NCI-H774 (cell line): ENCODE measurements around the gene SLC5A3.

Source experiments
- DNase-seq: peaks from one replicate; lab custom pipeline; 2025; lab: John Stamatoyannopoulos, UW

Gene SLC5A3

DNA sequence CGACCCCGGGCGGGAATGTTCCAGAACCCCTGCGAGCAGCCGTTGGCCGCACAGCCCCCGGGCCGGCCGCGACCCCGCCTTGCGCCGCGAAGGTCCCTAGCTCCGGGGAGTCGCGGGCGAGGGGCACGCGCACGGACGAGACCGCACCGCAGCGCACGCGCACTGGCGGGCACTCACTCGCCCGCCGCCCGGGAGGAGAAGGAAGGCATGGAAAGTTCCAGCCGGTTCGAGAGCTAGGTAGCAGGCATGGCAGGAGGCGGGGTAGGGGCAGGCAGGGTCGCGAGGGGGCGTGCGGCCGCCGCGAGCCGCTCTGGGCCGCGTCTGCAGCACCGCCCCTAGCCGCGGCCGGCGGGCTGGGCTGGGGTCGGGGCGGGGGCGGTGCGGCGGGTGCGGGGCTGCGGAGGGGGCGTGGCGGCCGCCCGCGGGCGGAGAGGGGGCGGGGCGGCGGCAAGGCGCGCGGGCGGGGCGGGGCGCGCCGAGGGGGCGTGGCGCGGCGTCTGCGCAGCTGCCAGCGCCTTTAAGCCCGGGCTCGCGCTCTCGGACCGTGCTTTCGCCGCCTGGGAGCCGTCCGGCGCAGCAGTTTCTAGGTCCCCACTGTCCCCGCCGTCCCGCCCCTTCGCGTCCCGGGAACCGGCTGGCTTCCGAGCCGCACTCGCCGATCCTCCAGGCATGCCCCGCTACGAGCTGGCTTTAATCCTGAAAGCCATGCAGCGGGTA, at the start of gene SLC5A3, which contains the start of gene MRPS6:
TSS of gene SLC5A3 (plus strand) at position 547 of the 717 bp plus-strand sequence. CDS start 21,621 bp downstream, outside the sequence.
TSS of gene MRPS6 (plus strand) at position 547 of the 717 bp plus-strand sequence. CDS start at position 670, 123 bp downstream.
- DNase-seq: peak; percentile 82

DNA sequence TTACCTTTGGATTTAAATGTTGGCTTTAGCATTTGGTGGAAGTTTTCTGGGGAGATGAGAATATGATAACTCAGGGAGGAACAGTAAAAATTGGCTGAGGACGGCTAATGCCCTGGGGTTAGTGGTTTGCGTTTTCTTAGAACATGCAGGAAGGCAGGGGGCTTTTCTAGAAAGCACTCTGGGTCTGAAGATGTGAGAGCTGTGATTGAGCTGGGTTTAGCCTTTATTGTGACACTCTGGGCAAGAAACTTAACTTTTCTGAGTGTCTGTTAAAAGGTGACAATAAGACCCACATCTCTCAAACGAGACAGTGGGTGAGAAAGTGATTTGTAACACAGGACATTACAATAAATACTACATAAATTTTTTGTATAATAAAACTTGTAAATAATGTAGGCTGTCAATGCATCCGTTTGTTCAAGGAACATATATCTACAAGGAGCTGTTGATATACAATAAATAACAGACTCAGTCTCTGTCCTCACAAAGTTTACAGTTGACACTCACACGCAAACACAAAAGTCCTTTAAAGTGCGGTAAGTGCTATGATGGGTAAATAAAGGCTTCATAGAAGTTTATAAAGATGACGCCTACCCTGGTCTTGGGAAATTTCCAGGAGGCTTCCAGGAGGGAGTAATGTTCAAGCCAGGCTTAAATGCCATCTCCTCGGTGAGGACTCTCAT, 49.5 kb upstream of the SLC5A3 start:
- DNase-seq: no peak

DNA sequence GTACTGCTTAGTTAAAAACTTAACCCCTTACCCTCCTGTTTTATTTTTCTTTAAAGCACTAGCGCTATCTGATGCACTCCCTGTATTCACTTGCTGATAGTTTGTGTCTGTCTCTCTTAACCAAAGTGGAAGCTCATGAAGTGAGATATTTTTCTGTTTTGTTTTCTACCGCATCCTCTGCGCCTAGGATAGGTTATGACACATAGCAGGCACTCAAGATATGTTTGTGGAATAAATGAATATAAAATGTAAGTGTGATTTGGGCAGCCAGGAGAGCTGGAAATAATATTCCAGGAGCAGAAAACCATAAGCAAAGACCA, 49.0 kb upstream of the SLC5A3 start:
- DNase-seq: no peak

DNA sequence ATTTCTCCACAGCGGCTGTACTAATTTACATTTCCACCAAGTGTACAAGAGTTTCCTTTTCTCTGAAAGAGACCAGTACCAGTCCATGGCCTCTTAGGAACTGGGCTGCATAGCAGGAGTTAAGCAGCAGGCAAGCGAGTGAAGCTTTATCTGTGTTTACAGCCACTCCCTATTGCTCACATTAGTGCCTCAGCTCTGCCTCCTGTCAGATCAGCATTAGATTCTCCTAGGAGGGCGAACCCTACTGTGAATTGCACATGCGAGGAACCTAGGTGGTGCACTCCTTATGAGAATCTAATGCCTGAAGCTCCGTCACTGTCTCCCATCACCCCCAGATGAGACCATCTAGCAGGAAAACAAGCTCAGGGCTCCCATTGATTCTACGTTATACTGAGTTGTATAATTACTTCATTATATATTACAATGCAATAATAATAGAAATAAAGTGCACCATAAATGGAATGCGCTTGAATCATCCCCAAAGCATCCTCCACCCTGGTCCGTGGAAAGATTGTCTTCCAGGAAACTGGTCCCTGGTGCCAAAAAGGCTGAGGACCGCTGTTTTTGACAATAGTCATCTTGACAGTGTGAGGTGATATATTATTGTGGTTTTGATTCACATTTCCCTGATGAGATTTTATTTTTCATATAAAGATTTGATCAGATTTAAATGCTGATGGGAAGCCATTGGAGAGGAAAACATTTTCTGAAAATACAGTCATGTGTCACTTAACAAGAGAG, 45.5 kb upstream of the SLC5A3 start:
- no peak for DNase-seq

DNA sequence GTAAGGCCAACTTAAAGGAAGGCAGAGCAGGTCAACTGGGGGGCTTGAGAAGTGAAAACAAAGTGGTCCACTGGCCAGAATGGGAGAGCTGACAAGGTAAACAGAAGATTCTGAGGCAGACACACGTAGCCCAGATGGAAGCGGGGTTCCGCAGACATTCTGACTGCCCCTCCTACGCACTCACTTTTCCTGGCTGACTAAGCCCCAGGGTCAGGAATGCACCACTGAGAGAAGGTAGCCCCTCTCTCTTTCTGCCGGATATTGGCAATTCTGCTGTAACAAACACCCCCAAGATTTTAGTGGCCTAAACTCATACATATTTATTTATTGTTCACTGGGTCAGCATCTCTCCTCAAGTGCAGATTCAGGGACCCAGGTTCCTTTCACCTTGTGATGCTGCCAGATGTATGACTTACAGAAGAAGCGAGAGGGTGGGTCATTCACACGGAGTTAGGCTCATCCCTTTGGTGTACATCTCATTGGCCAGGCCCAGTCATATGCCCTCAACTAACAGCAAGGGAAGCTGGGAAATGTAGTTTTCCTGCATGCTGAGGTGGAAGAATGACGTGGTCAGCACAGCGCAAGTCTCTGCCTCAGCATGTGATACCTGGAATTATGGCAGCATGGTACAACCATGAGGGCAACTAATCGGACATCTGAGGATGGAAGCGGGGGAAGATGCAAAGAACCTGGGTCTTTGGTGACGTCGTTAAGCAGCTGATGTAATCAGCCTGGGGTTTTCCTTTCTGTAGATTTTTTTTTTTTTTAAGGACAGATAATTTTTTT, 43.4 kb upstream of the SLC5A3 start:
- no peak for DNase-seq

DNA sequence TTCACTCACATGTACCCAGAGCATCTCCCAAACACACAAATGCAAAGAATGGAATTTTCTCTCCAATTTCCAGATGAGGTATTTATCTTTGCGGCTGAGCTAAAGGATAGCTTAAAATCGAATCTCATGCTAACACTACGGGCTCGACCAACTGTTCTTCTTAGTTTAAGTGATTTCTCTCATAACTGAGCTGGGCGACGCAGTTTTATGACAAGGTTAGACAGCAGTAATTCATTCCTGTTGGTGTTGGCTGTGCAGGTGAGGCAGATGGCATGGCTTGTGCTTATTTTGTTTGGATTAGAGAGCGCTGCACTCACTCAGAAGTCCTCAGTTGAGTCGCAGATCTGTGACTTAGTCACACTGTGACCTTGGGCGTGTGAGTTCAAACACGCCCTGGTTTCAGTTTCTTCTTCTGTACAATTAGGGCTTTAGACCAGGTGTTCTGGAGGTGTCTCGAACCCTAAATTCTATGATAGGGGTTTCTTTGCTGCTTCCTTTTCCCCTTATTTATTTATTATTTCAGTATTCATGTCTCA, 41.5 kb upstream of the SLC5A3 start:
- no peak for DNase-seq

DNA sequence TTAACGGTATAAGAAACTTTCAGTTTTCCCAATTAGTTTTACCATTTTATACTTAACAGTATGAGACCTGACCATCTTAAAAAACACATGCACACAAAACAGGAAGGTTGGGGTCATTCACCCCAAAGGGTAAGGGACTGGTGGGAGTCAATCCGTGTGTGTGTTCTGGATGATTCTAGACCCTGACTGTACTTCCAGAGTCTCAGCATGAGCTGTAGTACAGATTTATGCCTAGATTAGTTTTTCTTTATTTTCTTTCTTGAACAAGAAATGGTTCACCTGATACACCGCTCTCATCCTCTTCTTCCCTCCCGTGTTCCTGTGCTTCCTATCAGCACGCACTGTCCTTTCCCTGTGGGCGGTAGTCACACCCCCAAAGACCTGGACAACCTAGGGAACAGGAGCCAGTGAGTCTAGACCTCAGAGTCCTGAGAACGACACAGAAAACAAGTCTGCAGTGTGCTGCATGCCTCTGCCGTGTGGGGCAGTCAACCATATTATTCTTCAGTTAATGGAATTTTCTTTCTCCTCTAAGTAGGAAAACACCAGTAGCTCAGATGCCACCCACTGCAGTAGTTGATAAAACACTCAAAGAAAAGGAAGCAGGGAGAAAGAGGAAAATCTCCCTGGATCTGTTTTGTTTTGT, 38.9 kb upstream of the SLC5A3 start:
- DNase-seq: no peak

DNA sequence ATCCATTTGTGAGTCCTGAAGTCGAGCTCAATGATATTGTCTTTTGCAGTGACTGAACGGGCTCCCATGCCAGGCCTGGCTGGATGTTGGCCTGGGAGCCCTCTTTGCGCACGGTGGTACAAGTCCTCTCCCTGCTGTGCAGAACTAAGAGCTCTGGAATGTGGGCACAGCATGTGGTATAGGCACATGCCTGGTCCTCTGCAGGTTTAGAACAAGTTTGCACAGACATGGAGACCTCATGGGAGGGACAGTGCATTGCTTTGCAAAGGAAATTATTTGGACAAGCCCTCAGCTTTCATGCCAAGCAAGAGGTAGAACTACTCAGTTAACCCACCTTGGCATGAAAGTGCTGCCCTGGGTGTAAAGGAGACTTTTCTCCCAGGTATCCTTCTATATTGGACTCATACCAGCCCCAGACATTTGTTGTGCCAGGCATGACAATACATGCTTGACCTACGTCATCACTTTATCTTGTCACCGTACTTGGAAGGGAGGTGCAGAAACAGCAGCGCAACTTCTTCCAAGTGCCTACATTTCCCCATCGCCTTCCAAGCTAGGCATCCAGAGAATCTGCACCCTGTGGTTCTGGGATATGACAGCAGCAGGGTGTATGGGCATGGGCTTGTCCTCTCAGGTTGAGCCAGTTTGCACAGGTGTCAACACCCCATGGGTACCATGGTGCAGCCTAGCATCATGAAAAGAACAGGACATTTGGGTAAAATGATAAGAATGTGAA, 37.6 kb upstream of the SLC5A3 start:
- DNase-seq: no peak

DNA sequence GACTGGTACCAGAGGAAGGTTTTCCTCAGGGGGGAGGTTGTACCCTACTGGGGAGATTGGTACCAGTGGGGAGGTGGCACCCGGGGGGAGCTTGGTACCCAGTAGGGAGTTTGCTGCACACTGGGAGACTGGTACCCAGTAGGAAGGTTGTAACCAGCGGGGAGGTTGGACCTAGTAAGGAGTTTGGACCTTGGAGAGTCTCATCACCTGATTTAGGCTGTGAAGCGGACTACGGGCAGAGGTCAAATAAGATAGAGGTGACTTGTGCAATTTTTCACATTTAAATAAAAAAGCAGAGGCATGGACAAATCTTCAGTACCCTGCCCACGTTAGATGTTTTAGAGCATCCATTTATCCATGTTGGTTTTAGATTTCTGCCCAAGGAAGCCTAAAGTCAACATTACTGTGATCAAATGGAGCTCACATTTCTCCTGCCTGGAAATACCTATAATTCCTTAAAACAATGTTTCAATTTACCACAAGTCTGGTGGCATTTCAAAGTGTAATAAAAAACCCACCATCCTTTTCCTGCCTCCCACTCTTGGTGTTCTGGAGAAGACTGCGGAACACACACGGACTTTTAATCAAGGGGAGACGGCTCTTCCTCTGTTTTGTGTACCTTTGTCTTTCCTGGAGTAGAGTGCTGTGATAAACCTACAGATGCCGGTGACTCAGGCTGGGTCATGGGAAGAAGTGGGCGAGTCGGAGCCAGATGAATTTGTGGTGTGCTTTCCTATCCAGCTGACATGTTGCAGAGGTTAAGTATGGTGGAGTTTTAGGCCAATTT, 36.2 kb upstream of the SLC5A3 start:
- DNase-seq: no peak

DNA sequence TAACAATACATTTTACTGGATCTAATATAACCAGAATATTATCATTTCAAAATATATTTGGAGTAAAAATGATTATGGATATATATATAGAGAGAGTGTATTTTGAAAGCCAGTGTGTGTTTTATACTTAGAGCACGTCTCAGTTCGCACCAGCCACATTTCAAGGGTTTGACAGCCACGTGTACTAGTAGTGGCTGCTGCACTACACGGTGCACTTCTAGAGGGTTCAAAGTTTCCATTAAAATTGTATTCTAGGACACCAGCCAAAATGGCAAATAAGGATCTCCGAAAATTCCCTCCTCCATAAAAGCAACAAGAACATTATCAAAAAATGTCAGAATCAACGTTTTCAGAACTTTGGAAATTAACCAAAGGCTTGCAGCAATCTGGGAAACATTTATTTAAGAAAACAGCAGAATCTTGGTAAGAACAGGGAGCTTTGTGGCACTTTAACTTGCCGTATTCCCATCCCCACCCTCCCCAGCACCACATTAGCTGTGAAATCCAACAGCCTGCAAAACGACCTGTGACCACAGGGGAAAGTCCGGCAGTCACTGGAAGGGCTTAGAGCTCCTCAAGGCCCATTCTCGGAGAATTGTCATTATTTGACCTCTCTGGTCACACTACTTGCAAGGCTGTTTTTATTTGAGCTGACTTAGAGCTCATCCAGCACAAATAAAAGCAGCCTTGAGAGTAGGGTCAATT, 33.5 kb upstream of the SLC5A3 start:
- DNase-seq: no peak

DNA sequence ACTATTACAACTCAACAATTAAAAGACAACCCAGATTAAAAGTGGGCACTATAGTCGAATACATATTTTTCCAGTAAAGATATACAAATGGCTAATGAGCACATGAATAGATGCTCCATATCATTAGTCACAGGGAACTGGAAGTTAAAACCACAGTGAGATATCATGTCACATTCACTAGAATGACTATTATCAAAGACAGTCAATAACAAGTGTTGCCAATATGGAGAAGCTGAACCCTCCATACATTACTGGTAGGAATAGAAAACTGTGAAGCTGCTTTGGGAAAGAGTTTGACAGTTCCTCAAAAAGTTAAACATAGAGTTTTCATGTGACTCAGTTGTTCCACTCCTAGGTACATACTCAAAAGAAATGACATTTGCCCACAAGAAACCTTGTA, 30.6 kb upstream of the SLC5A3 start:
- DNase-seq: no peak

DNA sequence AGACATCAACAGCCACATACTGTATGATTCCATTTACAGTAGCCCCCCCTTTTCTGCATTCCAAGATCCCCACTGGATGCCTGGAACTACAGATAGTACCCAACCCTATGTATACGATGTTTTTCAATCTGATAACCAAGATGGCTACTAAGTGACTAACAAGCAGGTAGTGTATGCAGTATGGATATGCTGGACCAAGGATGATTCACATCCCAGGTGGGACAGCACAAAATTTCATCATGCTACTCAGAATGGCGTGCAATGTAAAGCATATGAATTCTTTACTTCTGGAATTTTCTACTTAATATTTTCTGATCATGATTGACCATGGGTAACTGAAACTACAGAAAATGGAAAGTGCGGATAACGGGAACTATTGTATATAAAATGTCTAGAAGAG, 30.0 kb upstream of the SLC5A3 start:
- DNase-seq: no peak

DNA sequence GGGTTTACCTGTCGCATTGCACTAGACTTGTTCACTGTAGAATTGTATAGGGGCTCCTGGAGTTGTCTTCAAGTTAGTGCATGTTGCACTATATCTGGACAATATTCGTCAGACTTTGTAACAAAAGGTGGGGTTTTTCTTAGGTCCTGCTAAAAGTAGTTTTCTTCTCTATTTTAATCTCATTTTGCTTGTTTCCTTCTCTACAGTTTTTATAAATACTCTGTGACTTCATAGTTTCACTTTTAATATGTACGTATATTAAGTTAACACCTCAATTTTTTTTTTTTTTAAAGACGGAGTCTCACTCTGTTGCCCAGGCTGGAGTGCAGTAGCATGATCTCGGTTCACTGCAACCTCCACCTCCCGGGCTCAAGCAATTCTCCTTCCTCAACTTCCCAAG, 26.5 kb upstream of the SLC5A3 start:
- DNase-seq: no peak

DNA sequence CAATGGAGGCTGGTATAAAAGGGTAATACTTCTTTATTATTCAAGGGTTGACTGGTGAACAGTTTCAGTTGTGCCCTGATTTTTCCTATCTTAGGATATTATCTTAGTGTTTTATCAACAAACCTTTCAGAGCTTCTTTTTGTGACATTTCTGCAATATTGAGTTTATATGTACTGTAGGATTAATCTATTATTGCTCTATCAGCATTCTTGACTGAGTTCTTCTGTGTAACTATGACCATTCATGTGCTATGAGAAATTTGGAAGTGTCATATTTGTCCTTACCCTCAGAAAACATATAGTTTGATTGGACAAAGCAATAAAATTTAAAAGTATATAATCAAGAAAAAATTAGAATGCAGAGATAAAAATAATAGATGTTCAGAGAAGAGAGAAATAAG, 25.5 kb upstream of the SLC5A3 start:
- no peak for DNase-seq

DNA sequence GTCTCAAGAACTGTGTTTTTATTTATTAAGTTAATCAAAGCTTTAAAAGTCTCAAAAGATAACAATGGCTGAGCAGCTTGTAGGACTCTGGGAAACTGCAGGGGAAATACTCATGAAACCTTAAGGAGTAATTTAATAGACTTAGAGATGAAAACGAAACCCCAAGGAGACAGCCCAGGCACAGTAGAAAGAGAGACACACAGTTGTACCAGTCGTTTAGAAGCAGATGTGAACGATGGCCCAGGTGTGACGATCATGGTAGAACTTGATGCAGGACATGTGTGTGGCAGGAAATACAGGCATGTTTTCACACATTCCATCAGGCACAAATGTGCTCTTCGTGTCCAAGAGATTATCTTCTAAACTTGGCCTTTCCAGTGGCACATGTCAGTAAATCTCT, 21.2 kb upstream of the SLC5A3 start:
- no peak for DNase-seq

DNA sequence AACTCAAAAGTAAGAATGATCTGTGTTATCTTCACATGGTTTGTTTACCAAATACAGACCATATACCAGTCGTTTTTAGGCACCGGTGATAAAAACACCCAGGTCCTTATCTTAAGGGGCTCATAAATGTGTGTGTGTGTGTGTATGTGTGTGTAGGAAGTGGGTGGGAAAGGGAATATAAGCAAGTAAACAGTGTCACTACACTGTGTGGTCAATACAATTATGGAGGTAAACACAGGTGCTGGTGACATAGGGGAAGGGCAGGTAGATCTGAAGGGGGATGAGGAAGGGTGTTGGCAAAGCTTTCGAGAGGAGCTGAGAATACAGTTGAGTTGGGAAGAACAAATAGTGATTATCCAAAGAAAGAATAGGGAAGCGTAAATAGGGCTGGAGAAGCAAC, 19.1 kb upstream of the SLC5A3 start:
- peak; percentile 64 for DNase-seq

DNA sequence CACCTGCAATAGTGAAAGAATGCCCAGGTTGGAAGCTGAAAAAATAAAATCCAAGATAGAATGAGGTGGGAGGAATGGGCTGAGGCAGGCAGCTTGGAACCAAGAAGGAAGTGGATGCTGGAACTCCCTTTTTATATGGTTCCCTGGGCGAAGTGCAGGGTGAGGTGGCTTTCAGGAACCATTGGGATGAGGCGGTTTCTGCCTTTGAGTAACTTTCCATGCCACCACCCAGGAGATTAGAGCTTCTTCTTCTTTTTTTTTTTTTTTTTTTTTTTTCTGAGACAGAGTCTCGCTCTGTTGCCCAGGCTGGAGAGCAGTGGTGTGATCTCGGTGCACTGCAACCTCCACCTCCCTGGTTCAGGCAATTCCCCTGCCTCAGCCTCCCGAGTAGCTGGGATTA, 17.8 kb upstream of the SLC5A3 start:
- no peak for DNase-seq

DNA sequence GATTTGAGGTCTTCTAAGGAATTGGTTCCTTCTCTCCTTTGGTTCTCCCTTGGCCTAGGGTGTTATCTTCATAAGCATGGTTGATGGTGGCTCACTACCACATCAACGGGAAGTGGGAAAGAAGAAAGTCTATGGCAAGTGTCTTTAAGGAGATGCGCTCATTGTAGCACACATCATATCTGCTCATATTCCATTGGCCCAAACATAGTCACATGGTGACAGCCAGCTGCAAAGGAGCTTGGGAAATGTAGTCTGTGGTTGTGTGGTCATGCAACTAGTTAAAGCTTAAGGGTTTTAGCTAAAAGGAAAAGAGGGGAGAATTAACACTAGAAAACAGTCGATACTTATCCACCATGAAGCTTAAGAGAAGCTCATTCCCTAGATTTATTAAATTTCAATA, 11.4 kb upstream of the SLC5A3 start:
- no peak for DNase-seq

DNA sequence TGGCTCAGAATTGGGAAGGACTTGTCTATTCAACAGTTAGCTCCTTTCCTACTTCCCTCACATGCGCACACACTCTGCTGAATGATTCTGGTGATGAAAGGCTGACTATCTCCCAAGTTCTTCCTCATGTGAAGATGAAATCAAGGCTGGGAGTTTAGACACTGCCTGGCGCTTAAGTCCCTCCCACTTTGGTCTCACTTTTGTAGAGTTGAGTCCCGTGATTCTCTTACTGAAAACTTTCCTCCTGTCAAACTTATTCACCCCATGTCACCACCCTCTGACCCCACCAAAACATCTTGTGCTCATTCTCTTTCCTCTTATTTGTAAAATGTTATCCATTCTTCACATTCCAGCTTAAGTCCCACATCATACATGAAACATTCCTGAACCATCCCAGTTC, 8.4 kb upstream of the SLC5A3 start:
- no peak for DNase-seq
